HG03521 (cell line): ENCODE data around the gene KRT75.
"Not testable (repeated sequence)": the region's sequence is repeated elsewhere in the genome, so short reads cannot be mapped to it uniquely, and the experiment has no call there.

Experiments
- ATAC-seq: cut with Tn5 transposase; IDR thresholded peaks from one replicate; pipeline ENCODE4 v1.9.1; 2021; ENCODE audit warnings: mild to moderate bottlenecking, moderate library complexity; ENCODE audit not compliant: unreplicated experiment

Gene KRT75

GRCh38 chr12:52434081-52434733, at the start of gene KRT75:
Gene KRT75 (minus strand): TSS chr12:52434371. CDS start chr12:52434304, 67 bp downstream.
- no peak for ATAC-seq

- ATAC-seq, result no peak
These were observed 45.9 kb upstream of the KRT75 start for GRCh38 chr12:52480073-52480472.

GRCh38 chr12:52477651-52478050, 43.5 kb upstream of the KRT75 start:
- no peak for ATAC-seq

- no peak for ATAC-seq
These were observed 40.0 kb upstream of the KRT75 start for GRCh38 chr12:52474212-52474611.

GRCh38 chr12:52473768-52474167, 39.6 kb upstream of the KRT75 start, which contains the start of gene KRT6C:
Gene KRT6C (minus strand): TSS chr12:52473805. CDS start chr12:52473737, 68 bp downstream.
- ATAC-seq, result no peak

GRCh38 chr12:52469853-52470252, 35.7 kb upstream of the KRT75 start:
- no peak for ATAC-seq

- no peak for ATAC-seq
These were observed 30.7 kb upstream of the KRT75 start for GRCh38 chr12:52464897-52465296.

- ATAC-seq, result no peak
These were observed 27.5 kb upstream of the KRT75 start for GRCh38 chr12:52461693-52462092.

GRCh38 chr12:52458861-52459260, 24.7 kb upstream of the KRT75 start:
- ATAC-seq, result no peak

- no peak for ATAC-seq
These were observed 21.6 kb upstream of the KRT75 start for GRCh38 chr12:52455821-52456220.

GRCh38 chr12:52454411-52455201, 20.4 kb upstream of the KRT75 start:
- no peak for ATAC-seq

GRCh38 chr12:52452101-52452500, 17.9 kb upstream of the KRT75 start, which contains the start of gene KRT6B:
Gene KRT6B (minus strand): TSS chr12:52452146. CDS start chr12:52452078, 68 bp downstream.
- ATAC-seq, result no peak

GRCh38 chr12:52448228-52448627, 14.1 kb upstream of the KRT75 start:
- ATAC-seq, result no peak

GRCh38 chr12:52447196-52447595, 13.0 kb upstream of the KRT75 start:
- not testable (repeated sequence) for ATAC-seq

- ATAC-seq, result no peak
These were observed 12.3 kb upstream of the KRT75 start for GRCh38 chr12:52446367-52447045.

GRCh38 chr12:52445876-52446275, 11.7 kb upstream of the KRT75 start:
- ATAC-seq, result no peak

GRCh38 chr12:52444647-52445595, 10.8 kb upstream of the KRT75 start:
- ATAC-seq, result no peak

- no peak for ATAC-seq
These were observed 9.8 kb upstream of the KRT75 start for GRCh38 chr12:52443966-52444365.

- no peak for ATAC-seq
These were observed 8.5 kb upstream of the KRT75 start for GRCh38 chr12:52442600-52443061.

- ATAC-seq, result no peak
These were observed 7.2 kb upstream of the KRT75 start for GRCh38 chr12:52441320-52441911.
